Measurements from ENCODE around the gene CAMP. TPM values are rescaled to one million over a fixed set of nuclear protein-coding genes. Genes with fewer than 3 reads are reported as not detected.

CAMP gene
- total RNA-seq: not detected in 2 replicates

GRCh38 chr3:48222616-48223513 is at the start of gene CAMP:
TSS of gene CAMP (plus strand) at chr3:48223495. CDS start at chr3:48223512, 17 bp downstream.

GRCh38 chr3:48188266-48189201 is 34.8 kb upstream of the CAMP start, which contains the start of gene CDC25A:
TSS of gene CDC25A (minus strand) at chr3:48188417. CDS start at chr3:48187947, 470 bp downstream.

Small RNA genes lying within 50 kb of the gene (small RNA-seq; reads per million reads assigned to genes)
- gene MIR4443 (0.50 reads per million, percentile 11 among the genes with 10 or more reads in this experiment), gene NDUFB1P1 (not detected), gene RNU7-128P (not detected)

Other genes starting within 250 kb of the CAMP start
- 174 and 203 TPM in 2 replicates for gene MAP4, start 207.1 kb upstream of the CAMP start, total RNA-seq
- 2.7 and 3.7 TPM in 2 replicates for gene CDC25A, start 35.1 kb upstream of the CAMP start, total RNA-seq
- gene ZNF589, start 17.6 kb downstream of the CAMP start, total RNA-seq: 5.0 and 6.1 TPM in 2 replicates
- 21.2 and 24.6 TPM in 2 replicates for gene NME6, start 77.9 kb downstream of the CAMP start, total RNA-seq
- not detected in 2 replicates for gene SPINK8, start 110.2 kb downstream of the CAMP start, total RNA-seq
- not detected in 2 replicates for gene FBXW12, start 148.7 kb downstream of the CAMP start, total RNA-seq
- gene PLXNB1, start 206.6 kb downstream of the CAMP start, total RNA-seq: 23.6 and 26.9 TPM in 2 replicates
- 17.8 and 20.6 TPM in 2 replicates for gene CCDC51, start 216.6 kb downstream of the CAMP start, total RNA-seq
- 200 and 210 TPM in 2 replicates for gene TMA7, start 216.8 kb downstream of the CAMP start, total RNA-seq
- 7.2 TPM in 2 replicates for gene ATRIP, start 223.2 kb downstream of the CAMP start, total RNA-seq

Measured in articular chondrocyte of knee joint (primary cell).